Measurements from ENCODE around the gene FYN. TPM values are rescaled to one million over a fixed set of nuclear protein-coding genes. Genes with fewer than 3 reads are reported as not detected.
"Not testable (repeated sequence)": the region's sequence is repeated elsewhere in the genome, so short reads cannot be mapped to it uniquely, and the experiment has no call there.

The FYN gene
- total RNA-seq, 2 experiments from 2014 or later: 521 to 547 TPM

- POLR2A ChIA-PET: interaction anchor here (0.7 to 2.9 kb wide), 15 partner anchors 9 to 45 kb away, joined by 3 to 15 read pairs (median 5); no protein-coding TSS in a partner anchor
- CTCF ChIA-PET: interaction anchor here (0.7 to 2.2 kb wide), 8 partner anchors 11 to 83 kb away, joined by 3 to 11 read pairs (median 4); partner anchors contain the start of gene FYN
Measured at GRCh38 chr6:111792914-111793700, 80.1 kb downstream of the FYN start.

GRCh38 chr6:111792241-111792640 is 81.0 kb downstream of the FYN start:
- POLR2A ChIA-PET: interaction anchor here (1.0 to 2.9 kb wide), 3 partner anchors 13 to 45 kb away, joined by 3 to 15 read pairs (median 15); no protein-coding TSS in a partner anchor
- CTCF ChIA-PET: interaction anchor here (1.3 to 2.2 kb wide), 2 partner anchors 31 to 81 kb away, joined by 3 to 11 read pairs; partner anchors contain the start of gene FYN

GRCh38 chr6:111791415-111791814 is 81.8 kb downstream of the FYN start:
- POLR2A ChIA-PET: interaction anchor here (0.7 to 2.2 kb wide), 2 partner anchors 13 kb away, joined by 3 to 10 read pairs; no protein-coding TSS in a partner anchor
- CTCF ChIA-PET: no interaction called here

GRCh38 chr6:111789598-111789997 is 83.7 kb downstream of the FYN start:
- POLR2A ChIA-PET: interaction anchor here (0.6 to 2.2 kb wide), 4 partner anchors 11 to 34 kb away, joined by 3 to 10 read pairs (median 3); no protein-coding TSS in a partner anchor

GRCh38 chr6:111788379-111789276 is 84.6 kb downstream of the FYN start:
- ChIA-PET CTCF (interaction anchor here (0.9 kb wide), 1 partner anchor 25 kb away, joined by 4 read pairs; no protein-coding TSS in a partner anchor), POLR2A (interaction anchor here (0.7 kb wide), 1 partner anchor 807 kb away, joined by 3 read pairs; no protein-coding TSS in a partner anchor)

More at GRCh38 chr6:111789598-111789997, 83.7 kb downstream of the FYN start:
- CTCF ChIA-PET: interaction anchor here (0.9 to 1.1 kb wide), 3 partner anchors 11 to 208 kb away, joined by 3 to 4 read pairs (median 4); no protein-coding TSS in a partner anchor

- POLR2A ChIA-PET: not testable (repeated sequence)
- CTCF ChIA-PET: interaction anchor here (1.8 kb wide), 1 partner anchor 10 kb away, joined by 4 read pairs; no protein-coding TSS in a partner anchor
Measured at GRCh38 chr6:111786151-111786550, 87.1 kb downstream of the FYN start.

GRCh38 chr6:111784433-111784832 is 88.8 kb downstream of the FYN start:
- CTCF ChIA-PET: interaction anchor here (1.8 kb wide), 1 partner anchor 8 kb away, joined by 4 read pairs; no protein-coding TSS in a partner anchor

GRCh38 chr6:111782887-111783466 is 90.3 kb downstream of the FYN start:
- ChIA-PET POLR2A (interaction anchor here (0.5 to 1.0 kb wide), 2 partner anchors 18 to 33 kb away, joined by 3 read pairs; no protein-coding TSS in a partner anchor), CTCF (interaction anchor here (1.0 kb wide), 1 partner anchor 42 kb away, joined by 3 read pairs; no protein-coding TSS in a partner anchor)

More at GRCh38 chr6:111784433-111784832, 88.8 kb downstream of the FYN start:
- POLR2A ChIA-PET: interaction anchor here (0.8 to 1.0 kb wide), 3 partner anchors 9 to 25 kb away, joined by 3 read pairs; no protein-coding TSS in a partner anchor

- CTCF ChIA-PET: interaction anchor here (1.0 to 1.3 kb wide), 2 partner anchors 12 to 42 kb away, joined by 3 read pairs; no protein-coding TSS in a partner anchor
Measured at GRCh38 chr6:111782192-111782809, 91.0 kb downstream of the FYN start.

GRCh38 chr6:111781041-111781708 is 92.1 kb downstream of the FYN start:
- CTCF ChIA-PET: interaction anchor here (1.3 kb wide), 1 partner anchor 11 kb away, joined by 3 read pairs; no protein-coding TSS in a partner anchor
- POLR2A ChIA-PET: no interaction called here

More at GRCh38 chr6:111782192-111782809, 91.0 kb downstream of the FYN start:
- POLR2A ChIA-PET: interaction anchor here (0.5 kb wide), 1 partner anchor 32 kb away, joined by 3 read pairs; no protein-coding TSS in a partner anchor

GRCh38 chr6:111780393-111780792 is 92.9 kb downstream of the FYN start:
- ChIA-PET CTCF (interaction anchor here (1.3 kb wide), 1 partner anchor 25 kb away, joined by 3 read pairs; no protein-coding TSS in a partner anchor), POLR2A (interaction anchor here (1.0 to 2.1 kb wide), 2 partner anchors 10 to 14 kb away, joined by 3 to 6 read pairs; no protein-coding TSS in a partner anchor)

- ChIA-PET POLR2A (interaction anchor here (1.0 to 2.1 kb wide), 3 partner anchors 10 to 15 kb away, joined by 3 to 10 read pairs (median 6); no protein-coding TSS in a partner anchor), CTCF (interaction anchor here (0.7 to 1.7 kb wide), 6 partner anchors 10 to 243 kb away, joined by 3 to 5 read pairs (median 3); no protein-coding TSS in a partner anchor)
Measured at GRCh38 chr6:111779660-111780059, 93.6 kb downstream of the FYN start.

- POLR2A ChIA-PET: interaction anchor here (1.0 to 2.1 kb wide), 4 partner anchors 9 to 15 kb away, joined by 4 to 15 read pairs (median 8); no protein-coding TSS in a partner anchor
Measured at GRCh38 chr6:111779031-111779430, 94.2 kb downstream of the FYN start.

GRCh38 chr6:111777357-111777756 is 95.9 kb downstream of the FYN start:
- ChIA-PET CTCF (interaction anchor here (0.6 to 2.3 kb wide), 10 partner anchors 8 to 267 kb away, joined by 3 to 9 read pairs (median 4); partner anchors contain the start of gene FYN), POLR2A (interaction anchor here (0.7 to 1.6 kb wide), 6 partner anchors 16 to 96 kb away, joined by 3 to 5 read pairs (median 3); partner anchors contain the start of gene FYN)

More at GRCh38 chr6:111779031-111779430, 94.2 kb downstream of the FYN start:
- CTCF ChIA-PET: interaction anchor here (0.6 to 1.7 kb wide), 8 partner anchors 11 to 244 kb away, joined by 3 to 5 read pairs (median 3); no protein-coding TSS in a partner anchor

GRCh38 chr6:111776236-111777221 is 96.7 kb downstream of the FYN start:
- ChIA-PET CTCF (interaction anchor here (0.6 to 2.3 kb wide), 11 partner anchors 9 to 268 kb away, joined by 3 to 9 read pairs (median 4); partner anchors contain the start of gene FYN), POLR2A (interaction anchor here (0.7 to 1.6 kb wide), 9 partner anchors 12 to 267 kb away, joined by 3 to 9 read pairs (median 3); partner anchors contain the start of gene FYN)
